Dedifferentiated amniotic fluid mesenchymal stem cell (primary cell): ENCODE measurements around the gene PPP1R1C.
"Not testable (repeated sequence)": the region's sequence is repeated elsewhere in the genome, so short reads cannot be mapped to it uniquely, and the experiment has no call there.

Experiments
- DNase-seq: peaks from one replicate; pipeline ENCODE4 v3.0.0-alpha.2; 2016; ENCODE audit errors: extremely low spot score

The PPP1R1C gene

GRCh38 chr2:181985632-181986205, at the start of gene PPP1R1C:
TSS of gene PPP1R1C (plus strand) at chr2:181985853. CDS start at chr2:181986111, 258 bp downstream.
- no peak for DNase-seq

GRCh38 chr2:181937473-181937872, 48.2 kb upstream of the PPP1R1C start:
- peak; percentile 23 for DNase-seq

- DNase-seq = no peak
Measured at GRCh38 chr2:181943411-181944124, 42.1 kb upstream of the PPP1R1C start.

- DNase-seq = no peak
Measured at GRCh38 chr2:181944164-181944913, 41.3 kb upstream of the PPP1R1C start.

- no peak for DNase-seq
Measured at GRCh38 chr2:181944914-181945291, 40.8 kb upstream of the PPP1R1C start.

GRCh38 chr2:181946444-181947127, 39.1 kb upstream of the PPP1R1C start:
- DNase-seq = no peak

- DNase-seq = no peak
Measured at GRCh38 chr2:181947273-181947672, 38.4 kb upstream of the PPP1R1C start.

- DNase-seq = no peak
Measured at GRCh38 chr2:181948227-181948626, 37.4 kb upstream of the PPP1R1C start.

- peak; percentile 34 for DNase-seq
Measured at GRCh38 chr2:181949047-181949446, 36.6 kb upstream of the PPP1R1C start.

- DNase-seq = no peak
Measured at GRCh38 chr2:181952404-181953226, 33.0 kb upstream of the PPP1R1C start.

GRCh38 chr2:181953881-181954537, 31.6 kb upstream of the PPP1R1C start:
- DNase-seq = peak; percentile 52

- no peak for DNase-seq
Measured at GRCh38 chr2:181954538-181954883, 31.1 kb upstream of the PPP1R1C start.

GRCh38 chr2:181955010-181955409, 30.6 kb upstream of the PPP1R1C start:
- peak; percentile 69 for DNase-seq

GRCh38 chr2:181955866-181956265, 29.8 kb upstream of the PPP1R1C start:
- not testable (repeated sequence) for DNase-seq

- no peak for DNase-seq
Measured at GRCh38 chr2:181957668-181958067, 28.0 kb upstream of the PPP1R1C start.

- no peak for DNase-seq
Measured at GRCh38 chr2:181958726-181959125, 26.9 kb upstream of the PPP1R1C start.

GRCh38 chr2:181959508-181959907, 26.1 kb upstream of the PPP1R1C start:
- no peak for DNase-seq

GRCh38 chr2:181961167-181961566, 24.5 kb upstream of the PPP1R1C start:
- DNase-seq = not testable (repeated sequence)

- DNase-seq = no peak
Measured at GRCh38 chr2:181962142-181962541, 23.5 kb upstream of the PPP1R1C start.

- DNase-seq = no peak
Measured at GRCh38 chr2:181970160-181970794, 15.4 kb upstream of the PPP1R1C start.
